A204.1 (cell line): ENCODE measurements around the gene KANSL3.
"Not testable (repeated sequence)": the region's sequence is repeated elsewhere in the genome, so short reads cannot be mapped to it uniquely, and the experiment has no call there.

ENCODE experiments used
- FAIRE-seq: peaks from 2 replicates; lab custom pipeline; 2012; peaks lifted over from hg19 to GRCh38; lab: Jason Lieb, UNC

KANSL3 gene

DNA sequence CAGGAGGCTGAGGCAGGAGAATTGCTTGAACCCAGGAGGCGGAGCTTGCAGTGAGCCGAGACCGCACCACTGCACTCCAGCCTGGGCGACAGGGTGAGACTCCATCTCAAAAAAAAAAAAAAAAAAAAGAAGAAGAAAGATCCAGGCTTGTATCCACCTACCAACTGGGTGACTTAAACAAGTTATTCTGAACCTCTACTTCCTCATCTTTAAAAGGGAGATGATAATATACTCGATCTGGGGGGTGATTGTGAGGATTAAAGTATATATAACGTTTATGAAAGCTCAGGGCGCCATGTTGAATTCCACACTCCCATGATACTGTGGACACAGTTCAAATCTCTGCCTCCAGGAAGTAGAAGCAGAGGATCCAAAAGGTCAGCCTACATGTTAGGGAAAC, 16.7 kb upstream of the KANSL3 start:
- not testable (repeated sequence) for FAIRE-seq

DNA sequence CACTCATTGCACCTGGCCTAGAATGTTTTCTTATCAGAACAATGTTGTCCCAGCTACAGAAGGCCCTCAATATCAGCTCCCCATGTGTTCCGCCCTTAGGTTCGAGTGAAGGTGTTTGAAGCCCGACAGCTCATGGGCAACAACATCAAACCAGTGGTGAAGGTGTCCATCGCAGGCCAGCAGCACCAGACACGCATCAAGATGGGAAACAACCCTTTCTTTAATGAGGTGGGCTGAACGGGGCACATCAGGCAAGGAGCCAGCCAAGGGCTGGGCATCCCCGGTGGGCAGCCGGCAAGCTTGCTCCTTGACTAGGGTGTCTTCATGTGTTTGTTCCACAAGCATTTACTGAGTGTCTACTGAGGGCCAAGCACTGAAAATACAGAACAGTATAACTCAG, 13.7 kb upstream of the KANSL3 start:
- no peak for FAIRE-seq

DNA sequence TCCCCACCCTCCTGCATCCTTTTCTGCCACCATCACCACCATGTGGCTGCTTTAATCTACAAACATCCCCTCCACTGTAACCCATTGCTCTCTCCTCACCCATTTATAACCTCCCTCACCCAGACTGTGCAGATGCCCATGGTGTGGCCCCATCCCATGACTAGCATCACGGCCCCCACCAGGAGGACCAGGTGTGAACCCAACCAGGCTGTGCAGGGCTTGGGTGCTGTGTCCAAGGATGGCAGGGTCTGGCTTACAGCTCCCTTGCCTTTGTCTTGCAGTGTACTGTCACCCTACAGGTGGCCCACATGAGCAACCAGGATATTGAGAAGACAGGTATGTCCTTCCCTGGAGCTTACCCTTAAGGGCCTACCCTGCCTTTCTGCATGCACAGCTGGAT, 11.2 kb upstream of the KANSL3 start:
- FAIRE-seq, result no peak

DNA sequence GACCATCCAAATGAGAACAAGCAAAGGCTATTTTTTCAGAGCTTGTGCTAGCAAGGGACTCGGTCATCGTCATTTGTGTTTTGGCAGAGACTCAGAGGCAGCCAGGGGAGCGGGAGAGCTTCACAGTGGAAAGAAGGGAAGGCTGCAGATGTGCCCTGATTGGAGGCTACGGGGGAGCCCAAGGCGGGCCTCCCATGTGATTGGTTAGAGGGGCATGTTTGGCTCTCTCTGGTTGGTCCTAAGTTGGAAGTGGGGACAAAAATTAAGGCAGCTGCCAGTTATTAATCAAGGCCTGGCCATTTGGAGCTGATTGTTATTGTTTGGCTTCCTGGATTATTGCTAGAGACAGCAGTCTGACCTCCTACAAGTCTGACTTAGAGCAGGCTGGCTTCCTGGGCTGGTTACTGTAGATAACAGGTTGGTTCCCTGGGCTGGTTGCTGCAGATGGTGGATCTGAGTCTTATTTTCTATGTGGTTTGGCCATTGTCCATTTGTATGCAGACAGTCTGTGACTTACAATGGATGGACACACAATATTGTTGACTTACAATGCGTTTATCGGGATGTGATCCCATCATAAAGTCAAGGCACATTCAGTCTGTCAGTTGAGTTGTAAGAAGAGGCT, 10.3 kb upstream of the KANSL3 start:
- no peak for FAIRE-seq

DNA sequence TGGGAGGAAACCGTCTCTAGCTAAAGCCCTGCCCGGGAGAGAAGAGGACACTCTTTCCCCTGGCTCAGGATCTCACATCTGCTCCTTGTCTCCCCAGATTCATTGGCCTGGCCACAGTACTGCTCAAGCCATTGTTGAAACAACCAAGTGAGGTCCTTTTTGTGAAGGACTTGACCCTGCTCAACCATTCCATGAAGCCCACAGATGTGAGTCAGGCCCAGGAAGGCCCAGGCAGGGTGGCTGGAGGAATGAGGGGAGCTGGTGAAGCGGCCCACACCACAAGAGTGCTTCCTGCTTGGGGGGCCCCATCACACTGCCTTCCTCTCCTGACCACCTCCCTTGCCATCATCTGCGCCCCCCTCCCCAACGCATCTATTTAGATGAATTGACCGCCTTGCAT, 9.6 kb upstream of the KANSL3 start:
- FAIRE-seq, result no peak

DNA sequence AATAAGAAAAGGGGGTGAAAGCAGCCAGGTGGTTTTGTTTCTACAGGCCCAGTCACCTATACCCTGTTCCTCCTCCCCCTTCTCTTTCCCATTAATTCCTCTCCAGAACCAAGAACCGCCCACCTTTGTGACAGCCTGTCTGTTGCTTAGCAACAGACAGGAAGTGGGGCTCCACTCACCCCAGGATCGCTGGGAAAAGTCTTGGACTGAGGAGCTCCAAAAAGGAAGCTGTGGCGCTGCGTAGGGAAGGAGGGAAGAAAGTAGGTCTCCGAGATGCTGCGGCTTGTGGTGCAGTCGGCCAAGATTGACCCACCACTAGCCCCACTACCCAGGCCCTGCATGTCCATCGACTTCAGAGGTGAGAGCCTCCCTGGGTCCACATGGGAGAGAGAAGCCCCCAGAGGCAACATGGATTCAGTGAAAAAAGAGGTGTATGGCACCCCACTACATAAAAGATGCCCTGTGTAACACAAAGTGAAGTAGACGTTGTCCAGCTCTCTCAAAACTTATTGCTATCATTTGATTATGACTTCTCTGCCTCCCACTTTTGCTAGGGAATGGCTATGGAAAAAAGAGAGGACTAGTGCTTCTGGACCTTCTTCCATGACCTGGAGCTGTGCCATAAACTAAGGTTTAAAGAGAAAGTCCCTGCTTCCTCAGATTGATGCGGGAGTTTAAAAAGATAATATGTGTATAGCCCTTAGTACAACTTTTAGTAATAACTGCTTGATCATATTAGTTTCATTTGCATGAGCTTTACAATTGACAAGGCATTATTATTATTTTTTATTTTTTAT, 4.7 kb upstream of the KANSL3 start, which contains the start of gene FER1L5:
Gene FER1L5 (plus strand): TSS at position 201 of the 797 bp plus-strand sequence. CDS start 73 bp downstream, at position 274.
- no peak for FAIRE-seq

DNA sequence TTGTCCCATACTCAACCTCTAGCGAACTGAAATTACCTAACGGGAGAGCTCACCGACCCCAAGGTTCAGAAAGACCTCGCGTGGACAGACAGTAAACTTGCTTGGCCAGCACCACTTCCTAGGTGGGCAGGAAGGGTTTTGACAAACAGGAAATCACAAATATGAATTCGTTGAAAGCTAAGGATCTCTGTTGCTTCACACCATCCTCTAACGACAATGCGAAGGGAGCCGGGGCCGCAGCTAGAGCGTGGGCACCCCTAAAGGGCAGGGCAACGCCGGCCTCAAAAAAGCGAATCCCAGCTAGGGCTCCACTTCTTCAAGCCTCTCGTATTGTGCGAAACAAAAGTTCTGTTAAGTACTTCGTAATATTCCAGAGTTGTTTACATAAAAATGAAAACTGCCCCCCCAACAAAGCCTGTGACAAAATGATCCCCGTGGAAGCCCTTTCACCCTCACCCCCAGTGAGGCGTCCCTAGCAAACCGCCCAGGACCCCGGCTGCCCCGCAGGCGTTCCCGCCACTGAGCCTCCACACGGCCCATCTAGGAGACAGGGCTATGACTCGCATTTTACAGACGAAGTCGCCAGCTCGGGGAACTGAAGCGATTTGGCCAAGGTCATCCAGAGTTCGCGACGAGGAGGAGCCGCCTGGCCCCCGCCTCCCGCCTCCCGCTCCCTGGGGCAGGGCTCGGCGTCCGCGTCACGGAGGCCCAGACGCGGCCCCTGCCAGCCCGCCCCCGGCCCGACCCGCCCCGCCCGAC, 548 bp downstream of the KANSL3 start:
- FAIRE-seq, result no peak

DNA sequence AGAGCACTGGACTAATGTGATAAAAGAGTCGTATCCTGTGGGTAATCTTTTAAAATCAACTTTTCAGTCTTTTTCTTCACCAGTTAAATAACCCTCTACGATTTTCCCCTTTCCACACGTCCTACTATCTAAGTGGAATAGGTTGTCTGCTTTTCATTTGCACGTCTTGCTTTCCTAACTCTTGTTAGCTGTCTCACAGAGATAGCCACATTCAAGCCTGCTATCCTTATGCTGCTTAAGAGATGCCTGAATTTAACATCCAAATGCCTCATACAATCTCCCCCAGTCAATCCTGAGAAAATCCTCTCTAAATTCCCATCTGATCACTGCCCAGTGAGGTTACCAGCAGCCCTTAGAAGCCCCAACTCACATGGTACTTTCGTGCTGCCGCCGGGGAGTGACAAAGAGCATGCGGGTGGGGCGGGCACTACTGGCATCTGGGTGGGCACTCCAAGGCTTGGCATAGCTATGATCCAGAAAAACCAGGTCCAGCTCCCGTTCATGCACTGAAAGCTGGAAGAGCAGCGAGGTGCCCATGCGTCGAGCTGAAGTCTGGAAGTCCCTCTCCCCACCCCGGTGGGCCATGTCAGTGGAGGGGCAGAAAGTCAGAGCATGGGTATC, 1.5 kb downstream of the KANSL3 start:
- FAIRE-seq, result no peak

DNA sequence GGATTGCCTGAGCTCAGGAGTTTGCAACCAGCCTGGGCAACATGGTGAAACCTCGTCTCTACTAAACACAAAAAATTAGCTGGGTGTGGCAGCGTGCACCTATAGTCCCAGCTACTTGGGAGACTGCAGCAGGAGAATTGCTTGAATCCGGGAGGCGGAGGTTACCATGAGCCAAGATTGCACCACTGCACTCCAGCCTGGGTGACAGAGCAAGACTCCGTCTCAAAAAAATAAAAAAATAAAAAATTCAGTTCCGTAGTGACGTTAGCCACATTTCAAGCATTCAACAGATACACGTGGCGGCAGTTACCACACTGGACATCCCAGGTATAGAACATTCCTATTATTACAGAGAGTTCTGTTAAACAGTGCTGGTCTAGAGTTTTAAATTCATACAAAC, 4.5 kb downstream of the KANSL3 start:
- FAIRE-seq, result no peak

DNA sequence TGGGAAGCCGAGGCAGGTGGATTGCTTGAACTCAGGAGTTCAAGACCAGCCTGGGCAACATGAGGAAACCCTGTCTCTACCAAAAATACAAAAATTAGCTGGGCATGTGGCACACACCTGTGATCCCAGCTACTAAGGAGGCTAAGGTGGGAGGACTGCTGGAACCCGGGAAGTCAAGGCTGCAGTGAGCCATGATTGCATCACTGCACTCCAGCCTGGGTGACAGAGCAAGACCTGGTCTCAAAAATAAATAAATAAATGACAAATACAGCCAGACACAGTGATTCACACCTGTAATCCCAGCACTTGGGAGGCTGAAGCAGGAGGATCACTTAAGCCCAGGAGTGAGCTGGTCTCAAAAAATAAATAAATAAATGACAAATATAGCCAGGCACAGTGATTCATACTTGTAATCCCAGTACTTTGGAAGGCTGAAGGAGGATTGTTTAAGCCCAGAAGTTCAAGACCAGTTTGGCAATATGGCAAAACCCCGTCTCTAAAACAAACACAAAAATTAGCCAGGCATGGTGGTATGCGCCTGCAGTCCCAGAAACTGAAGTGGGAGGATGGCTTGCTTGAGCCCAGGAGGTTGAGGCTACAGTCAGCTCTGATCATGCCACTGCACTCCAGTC, 6.2 kb downstream of the KANSL3 start:
- FAIRE-seq, result no peak

DNA sequence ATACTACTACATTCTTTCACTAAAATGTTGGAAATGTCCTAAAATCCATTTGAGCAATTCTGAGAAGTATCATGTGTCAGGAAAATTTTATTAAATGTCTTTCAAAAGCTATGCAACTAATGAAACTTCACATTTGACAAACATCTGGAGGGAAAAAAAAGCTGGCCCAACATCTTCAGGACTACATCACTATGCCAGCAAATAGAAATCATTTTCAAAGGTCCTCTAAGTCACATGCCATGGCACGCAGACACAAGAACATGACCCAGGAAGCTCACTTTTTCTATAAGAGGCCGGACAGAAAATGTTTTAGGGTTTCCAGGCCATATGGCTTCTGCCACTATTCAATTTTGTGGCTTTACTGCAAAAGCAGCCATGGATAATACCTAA, 11.6 kb downstream of the KANSL3 start:
- no peak for FAIRE-seq

DNA sequence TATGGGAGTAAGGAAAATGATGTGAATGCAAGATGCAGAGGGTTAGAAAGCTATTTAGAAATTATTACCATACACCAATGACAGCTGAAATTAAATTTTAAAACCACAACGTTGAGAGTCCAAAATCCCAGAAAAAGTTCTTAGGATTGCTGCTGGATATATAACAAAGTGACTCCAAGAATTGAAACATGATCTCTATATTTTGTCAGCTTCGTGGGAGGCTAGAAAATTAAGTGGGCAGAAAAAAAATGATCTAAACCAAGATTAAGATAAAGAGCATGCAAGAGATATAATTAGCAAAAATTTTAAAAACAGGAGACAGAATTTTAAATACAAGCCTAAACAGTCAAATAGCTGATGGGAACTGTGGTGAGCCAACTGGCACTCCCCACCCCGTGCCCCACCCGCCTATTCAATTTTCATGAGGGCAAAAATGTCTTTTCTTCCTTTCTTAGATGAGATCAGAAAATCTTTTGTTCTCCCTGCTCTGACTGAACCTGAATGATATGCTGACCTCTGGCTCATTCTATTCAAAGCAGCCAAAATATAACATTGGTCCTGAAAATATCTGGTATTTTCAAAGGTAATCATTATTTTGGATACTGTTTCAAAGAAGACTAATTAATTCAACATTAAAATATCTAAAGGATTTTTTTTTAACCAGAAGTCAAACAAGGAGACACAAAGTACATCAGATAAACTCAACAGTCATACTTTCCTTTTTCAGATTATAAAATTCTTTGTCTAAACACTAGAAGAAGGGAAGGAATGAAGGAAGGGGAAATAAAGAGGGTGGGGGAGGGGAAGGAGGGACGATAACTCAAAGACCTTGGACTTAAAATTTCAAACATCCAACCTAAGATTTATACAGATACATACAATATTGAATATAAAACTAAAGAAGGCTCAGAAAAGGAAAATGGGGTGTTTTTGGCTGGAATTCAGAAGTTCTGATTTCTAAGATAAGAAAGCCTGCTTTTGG, 12.2 kb downstream of the KANSL3 start:
- no peak for FAIRE-seq

DNA sequence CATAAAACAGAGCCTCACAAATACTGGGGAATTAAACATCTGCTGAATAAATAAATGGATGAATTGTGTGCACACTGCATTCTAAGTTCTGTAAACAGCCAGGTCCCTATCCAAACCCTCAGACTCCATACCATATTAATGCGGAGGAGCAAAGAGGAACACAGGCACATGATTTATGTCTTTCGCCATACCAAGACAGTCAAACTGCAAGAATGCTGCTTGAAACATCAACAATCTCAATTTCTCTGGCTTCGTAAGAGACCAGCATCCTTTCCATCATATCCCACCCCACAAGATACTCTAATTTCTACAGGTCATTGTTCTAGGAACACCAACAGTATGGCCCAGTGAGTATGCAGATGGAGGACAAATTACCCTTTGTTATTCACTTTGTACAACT, 15.0 kb downstream of the KANSL3 start:
- FAIRE-seq, result no peak

DNA sequence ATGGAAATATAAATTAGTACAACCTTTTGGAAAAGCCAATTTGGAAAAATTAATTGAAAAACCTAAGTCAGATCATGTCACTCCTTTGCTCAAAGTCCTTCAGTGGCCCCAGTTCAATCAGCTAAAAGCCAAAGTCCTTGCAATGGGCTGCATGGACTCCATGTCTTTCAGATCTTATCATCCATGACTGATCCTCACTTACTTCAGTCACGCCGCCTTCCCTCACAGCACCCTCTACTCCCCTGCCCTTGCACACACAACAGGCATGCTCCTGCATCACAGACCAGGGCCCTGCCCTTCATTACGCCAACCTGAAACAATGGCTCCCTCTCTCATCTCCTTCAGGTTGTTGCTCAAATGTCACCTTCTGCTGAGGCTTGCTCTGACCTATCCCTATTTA, 15.6 kb downstream of the KANSL3 start:
- no peak for FAIRE-seq

DNA sequence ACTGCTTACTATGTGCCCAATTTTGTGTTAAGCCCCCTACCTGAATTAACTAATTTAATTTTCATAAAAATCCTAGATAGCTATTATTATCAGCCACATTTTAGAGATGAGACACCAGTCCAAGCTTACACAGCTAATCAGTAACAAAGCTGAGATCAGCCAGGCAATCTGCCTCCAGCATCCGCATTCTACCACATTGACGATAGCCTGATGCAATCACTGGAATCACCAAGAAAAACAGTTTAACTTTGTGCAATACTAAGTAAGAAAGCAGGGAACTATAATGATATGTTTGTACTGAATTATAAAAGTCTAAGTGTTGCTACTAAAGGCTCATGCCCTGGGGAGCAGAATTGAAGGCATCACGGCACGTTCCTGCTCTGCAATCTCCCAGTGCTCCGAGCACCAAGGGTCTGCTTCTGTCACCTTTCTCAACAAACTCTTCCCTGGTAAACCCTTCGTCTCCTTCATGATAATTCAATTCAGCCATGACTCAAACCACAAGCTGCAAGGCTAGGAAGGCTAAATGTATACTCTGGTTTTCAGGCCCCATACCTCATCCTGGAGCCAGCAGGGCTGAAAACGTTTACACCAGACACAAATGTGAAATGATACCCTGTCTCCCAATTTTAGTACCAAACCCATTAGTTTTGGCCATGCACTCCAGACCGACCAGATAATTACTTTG, 19.4 kb downstream of the KANSL3 start:
- FAIRE-seq, result no peak

DNA sequence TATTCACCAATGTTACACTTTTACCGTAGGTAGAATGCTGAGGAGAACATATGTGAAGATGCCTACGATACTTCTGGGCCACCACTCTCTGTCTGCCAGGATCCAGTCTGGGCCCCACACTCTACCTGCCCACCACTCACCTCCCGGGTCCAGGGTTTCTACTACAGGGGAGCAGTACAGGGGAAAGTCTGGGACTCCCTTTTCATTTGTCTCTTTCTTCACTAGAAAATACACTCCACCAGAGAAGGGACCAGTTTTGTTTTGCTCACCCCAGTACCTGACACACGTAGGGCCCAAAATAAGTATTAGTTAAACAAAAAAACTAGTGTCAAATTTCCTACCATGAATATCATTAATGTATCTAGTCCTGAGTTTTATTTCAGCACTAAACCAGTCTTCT, 21.1 kb downstream of the KANSL3 start:
- FAIRE-seq, result no peak

DNA sequence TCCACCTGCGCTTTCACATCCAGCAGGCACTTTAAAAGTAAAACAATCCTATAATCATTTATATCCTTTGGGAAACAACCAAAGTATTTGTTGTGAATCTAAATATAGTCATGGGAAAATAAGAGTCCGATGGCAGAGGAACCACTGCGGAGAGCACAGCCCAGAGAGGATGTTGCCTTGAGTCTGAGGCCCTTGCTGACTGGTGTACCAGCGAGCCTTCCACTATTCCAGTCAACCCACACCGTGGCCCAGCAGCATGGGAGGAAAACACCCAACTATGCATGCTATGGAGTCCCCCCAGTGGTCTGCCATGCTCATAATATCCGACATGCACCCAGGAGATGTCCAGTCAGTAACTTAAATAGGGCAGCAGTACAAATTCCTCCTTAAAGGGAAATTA, 21.6 kb downstream of the KANSL3 start:
- no peak for FAIRE-seq

DNA sequence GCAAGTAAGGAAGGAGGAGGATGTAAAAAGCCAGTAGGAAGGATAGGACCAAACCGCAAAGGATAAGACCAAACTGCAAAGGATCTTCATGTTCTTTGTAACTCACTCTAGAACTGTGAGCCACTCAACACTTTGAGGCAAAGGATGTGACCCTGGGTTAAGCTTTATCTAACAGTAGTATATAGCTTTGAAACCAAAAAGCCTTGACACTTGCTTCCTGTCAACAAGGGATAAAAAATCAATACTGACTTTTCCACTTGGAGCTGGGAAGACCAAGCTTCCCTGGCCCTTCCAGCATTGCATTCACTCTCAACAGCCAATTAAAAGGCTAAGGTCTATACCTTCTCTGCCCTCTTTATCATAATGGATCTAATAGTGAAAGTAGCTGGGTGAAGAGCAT, 22.0 kb downstream of the KANSL3 start:
- no peak for FAIRE-seq

DNA sequence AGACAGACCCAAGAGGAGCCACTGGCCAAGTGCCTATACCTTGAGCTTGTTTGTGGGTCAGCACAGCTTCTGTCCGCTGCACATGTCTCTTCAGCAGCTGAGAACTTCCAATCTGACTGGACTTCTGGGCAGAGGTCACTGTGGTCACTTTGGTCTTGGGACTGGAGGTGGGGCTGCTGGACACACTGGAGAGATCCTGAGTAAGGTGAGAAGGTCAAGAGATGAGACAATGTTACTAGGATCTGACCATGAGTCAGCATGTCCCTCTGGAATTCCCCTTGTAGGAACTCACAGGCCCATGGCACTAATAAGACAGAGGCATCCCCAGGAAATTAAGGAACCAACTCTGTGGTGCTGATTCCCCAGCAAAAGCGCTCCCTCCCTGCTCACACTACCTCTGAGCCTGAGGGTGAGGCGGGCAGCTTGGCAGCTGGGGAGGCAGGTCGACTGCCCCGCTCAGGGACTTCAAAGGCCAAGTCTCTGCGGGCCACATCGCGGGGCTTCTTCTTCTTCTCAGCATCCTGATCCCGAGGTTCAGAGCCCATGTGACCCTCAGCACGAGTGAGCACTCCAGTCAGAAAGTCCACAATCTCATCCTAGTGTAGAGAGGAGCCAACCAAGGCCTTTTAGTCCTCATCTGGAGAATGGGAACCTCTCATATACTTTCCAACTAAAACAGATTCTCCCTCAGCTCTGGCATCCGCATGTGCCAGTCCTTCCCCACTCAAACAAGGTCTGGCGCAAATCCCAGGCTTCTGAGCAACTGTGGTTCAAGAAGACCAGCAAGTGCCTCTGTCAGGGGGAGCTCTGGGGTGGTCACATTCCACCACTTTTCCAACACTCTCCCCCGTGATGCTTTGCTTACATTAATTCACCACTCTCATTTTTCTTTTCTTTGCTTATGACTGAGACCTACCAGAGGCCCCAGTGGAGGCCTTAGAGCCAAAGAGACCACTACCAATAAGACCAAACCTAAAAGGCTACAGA, 29.4 kb downstream of the KANSL3 start:
- FAIRE-seq, result no peak
